ENCODE results near the gene GATAD2B.

GATAD2B gene

DNA sequence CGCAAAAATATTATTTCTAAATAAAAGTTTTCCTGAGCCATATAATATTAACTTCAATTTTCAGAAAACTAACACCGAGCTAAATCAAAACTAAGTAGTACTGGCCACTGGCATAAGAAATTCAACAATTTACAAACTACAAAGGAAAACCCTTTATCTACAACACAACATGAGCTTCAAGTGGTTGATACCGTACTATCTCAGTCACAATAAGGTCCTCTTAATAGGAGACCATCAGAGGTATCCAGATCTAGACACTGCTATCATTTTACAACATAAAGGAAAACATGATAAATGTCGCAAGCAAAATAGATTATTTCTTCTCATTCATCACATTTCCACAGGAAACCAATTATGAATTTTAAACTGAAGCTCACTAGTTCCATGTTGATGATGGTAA is 39.5 kb downstream of the GATAD2B start:
- Histone ChIP-seq H3K9ac (no peak overlapping the region), H2AFZ (no peak overlapping the region), H3K4me1 (peaks cover 6% of the 10 kb centered on the region), H3K27ac (no peak overlapping the region), H3K4me3 (ENCODE audit: low read depth, low read length) (no peak overlapping the region), H3K9me3 (ENCODE audit: control insufficient read depth, low read length) (no peaks in the 10 kb centered on the region), H3K4me2 (ENCODE audit: low read length) (no peak overlapping the region), H3K79me2 (peaks cover 56% of the 10 kb centered on the region), H3K27me3 (ENCODE audit: control insufficient read depth, insufficient read depth, low read length) (no peaks in the 10 kb centered on the region), H3K36me3 (ENCODE audit: control insufficient read depth, insufficient read depth, low read length) (no peaks in the 10 kb centered on the region)
- TF ChIP-seq, protein P1, sequence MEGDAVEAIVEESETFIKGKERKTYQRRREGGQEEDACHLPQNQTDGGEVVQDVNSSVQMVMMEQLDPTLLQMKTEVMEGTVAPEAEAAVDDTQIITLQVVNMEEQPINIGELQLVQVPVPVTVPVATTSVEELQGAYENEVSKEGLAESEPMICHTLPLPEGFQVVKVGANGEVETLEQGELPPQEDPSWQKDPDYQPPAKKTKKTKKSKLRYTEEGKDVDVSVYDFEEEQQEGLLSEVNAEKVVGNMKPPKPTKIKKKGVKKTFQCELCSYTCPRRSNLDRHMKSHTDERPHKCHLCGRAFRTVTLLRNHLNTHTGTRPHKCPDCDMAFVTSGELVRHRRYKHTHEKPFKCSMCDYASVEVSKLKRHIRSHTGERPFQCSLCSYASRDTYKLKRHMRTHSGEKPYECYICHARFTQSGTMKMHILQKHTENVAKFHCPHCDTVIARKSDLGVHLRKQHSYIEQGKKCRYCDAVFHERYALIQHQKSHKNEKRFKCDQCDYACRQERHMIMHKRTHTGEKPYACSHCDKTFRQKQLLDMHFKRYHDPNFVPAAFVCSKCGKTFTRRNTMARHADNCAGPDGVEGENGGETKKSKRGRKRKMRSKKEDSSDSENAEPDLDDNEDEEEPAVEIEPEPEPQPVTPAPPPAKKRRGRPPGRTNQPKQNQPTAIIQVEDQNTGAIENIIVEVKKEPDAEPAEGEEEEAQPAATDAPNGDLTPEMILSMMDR (IDR thresholded peaks at IDR 0.05) = no peak

DNA sequence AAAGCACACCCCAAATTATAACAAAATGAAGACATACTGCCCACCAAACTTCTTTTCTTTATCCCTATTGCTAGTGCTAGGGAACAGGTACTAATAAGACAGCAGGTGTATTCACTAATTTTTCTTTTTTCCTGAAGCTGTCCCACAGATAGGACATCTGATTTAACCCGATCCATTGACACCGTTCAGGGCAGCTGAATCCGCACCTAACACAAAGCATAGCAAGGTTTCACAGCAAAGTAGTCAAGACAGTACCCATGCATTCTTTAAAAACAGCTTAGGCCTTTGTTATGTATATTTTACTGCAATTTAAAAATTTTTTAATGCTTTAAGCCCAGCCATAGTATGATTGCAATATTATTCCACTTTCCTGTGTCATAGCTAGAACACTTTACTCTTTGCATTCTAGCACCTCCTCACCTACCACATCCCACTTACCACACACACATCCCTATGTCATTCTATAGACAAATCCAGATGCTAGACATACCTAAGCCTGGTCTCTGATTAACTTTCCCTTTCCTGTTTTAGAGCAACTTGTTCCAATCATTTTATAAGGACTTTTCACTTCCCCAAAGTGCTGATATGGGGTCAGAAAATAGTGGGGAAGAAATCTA is 40.4 kb downstream of the GATAD2B start:
- TF ChIP-seq, protein P1 (IDR thresholded peaks at IDR 0.05) = no peak
- Histone ChIP-seq H3K4me1 (peaks cover 6% of the 10 kb centered on the region), H2AFZ (no peak overlapping the region), H3K4me3 (ENCODE audit: low read depth, low read length) (no peak overlapping the region), H3K9me3 (ENCODE audit: control insufficient read depth, low read length) (no peaks in the 10 kb centered on the region), H3K27me3 (ENCODE audit: control insufficient read depth, insufficient read depth, low read length) (no peaks in the 10 kb centered on the region), H3K27ac (no peak overlapping the region), H3K36me3 (ENCODE audit: control insufficient read depth, insufficient read depth, low read length) (no peaks in the 10 kb centered on the region), H3K4me2 (ENCODE audit: low read length) (peak overlapping the region; percentile 13), H3K79me2 (peaks cover 54% of the 10 kb centered on the region), H3K9ac (no peak overlapping the region)

DNA sequence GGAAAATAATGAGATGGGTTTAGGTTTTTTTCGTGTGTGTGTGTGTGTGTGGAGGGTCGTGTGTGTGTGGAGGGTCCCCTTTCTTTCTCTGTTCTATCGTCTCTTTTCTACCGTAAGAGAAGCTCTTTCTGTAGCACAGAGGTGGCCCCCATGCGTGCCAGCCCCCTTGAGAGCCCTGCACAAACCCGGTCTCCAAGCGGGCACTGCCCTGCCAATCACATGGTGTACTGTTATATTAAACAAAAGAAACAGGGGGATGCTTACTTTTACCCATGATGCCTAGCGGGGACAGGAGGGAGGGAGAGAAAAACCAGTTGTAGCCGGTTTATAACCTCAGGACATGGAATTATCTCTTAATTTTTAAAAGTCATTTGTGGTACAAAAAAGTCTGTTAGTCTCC is 41.0 kb downstream of the GATAD2B start:
- H3K27ac ChIP-seq = no peak overlapping the region
- H3K79me2 ChIP-seq = peaks cover 52% of the 10 kb centered on the region
- H3K4me1 ChIP-seq = peaks cover 6% of the 10 kb centered on the region
- no peaks in the 10 kb centered on the region for H3K9me3 ChIP-seq (ENCODE audit: control insufficient read depth, low read length)
- H2AFZ ChIP-seq = no peak overlapping the region
- TF ChIP-seq, protein P1 (IDR thresholded peaks at IDR 0.05) = no peak
- H3K4me3 ChIP-seq (ENCODE audit: low read depth, low read length) = no peak overlapping the region
- H3K4me2 ChIP-seq (ENCODE audit: low read length) = peak overlapping the region; percentile 37
- no peaks in the 10 kb centered on the region for H3K27me3 ChIP-seq (ENCODE audit: control insufficient read depth, insufficient read depth, low read length)
- H3K9ac ChIP-seq = no peak overlapping the region
- H3K36me3 ChIP-seq (ENCODE audit: control insufficient read depth, insufficient read depth, low read length) = no peaks in the 10 kb centered on the region

DNA sequence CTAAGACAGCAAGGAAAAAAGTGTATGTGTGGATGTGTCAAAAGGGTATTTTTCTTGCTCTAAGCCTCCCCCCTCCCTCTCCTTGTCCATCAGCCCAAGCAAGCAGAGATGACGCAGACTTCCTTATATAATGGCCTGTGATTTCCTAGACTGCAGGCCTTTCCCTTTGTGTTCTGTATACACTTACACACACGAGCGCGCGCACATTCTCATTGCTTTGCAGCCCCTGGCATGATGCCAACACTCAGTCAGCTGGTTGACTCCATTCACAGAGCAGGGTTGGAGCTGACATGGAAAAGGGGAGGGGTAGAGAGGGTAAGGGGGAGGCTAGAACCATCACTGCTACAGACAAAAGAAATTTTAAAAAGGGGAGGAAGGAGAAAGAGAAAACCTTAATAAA is 41.8 kb downstream of the GATAD2B start:
- Histone ChIP-seq H3K4me3 (ENCODE audit: low read depth, low read length) (no peak overlapping the region), H3K4me1 (peaks cover 6% of the 10 kb centered on the region), H3K36me3 (ENCODE audit: control insufficient read depth, insufficient read depth, low read length) (no peaks in the 10 kb centered on the region), H2AFZ (no peak overlapping the region), H3K9me3 (ENCODE audit: control insufficient read depth, low read length) (no peaks in the 10 kb centered on the region), H3K27me3 (ENCODE audit: control insufficient read depth, insufficient read depth, low read length) (no peaks in the 10 kb centered on the region), H3K79me2 (peaks cover 54% of the 10 kb centered on the region), H3K27ac (no peak overlapping the region), H3K4me2 (ENCODE audit: low read length) (no peak overlapping the region), H3K9ac (no peak overlapping the region)
- TF ChIP-seq, protein P1 (IDR thresholded peaks at IDR 0.05) = no peak

DNA sequence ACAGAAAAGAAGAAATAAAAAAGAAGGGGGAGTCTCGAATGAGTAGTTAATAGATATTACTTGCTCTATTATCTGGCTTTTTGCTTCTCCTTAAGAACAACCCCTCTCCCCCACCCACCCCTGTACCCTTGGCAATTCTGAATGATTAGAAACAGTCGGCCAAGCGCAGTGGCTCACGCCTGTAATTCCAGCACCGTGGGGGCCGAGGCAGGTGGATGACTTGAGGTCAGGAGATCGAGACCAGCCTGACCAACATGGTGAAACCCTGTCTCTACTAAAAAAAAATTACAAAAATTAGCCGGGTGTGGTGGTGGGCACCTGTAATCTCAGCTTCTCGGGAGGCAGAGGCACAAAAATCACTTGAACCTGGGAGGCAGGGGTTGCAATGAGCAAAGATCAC is 42.7 kb downstream of the GATAD2B start:
- Histone ChIP-seq H3K79me2 (peaks cover 47% of the 10 kb centered on the region), H3K9ac (no peak overlapping the region), H2AFZ (no peak overlapping the region), H3K27me3 (ENCODE audit: control insufficient read depth, insufficient read depth, low read length) (no peaks in the 10 kb centered on the region), H3K27ac (no peak overlapping the region), H3K4me2 (ENCODE audit: low read length) (no peak overlapping the region), H3K36me3 (ENCODE audit: control insufficient read depth, insufficient read depth, low read length) (no peaks in the 10 kb centered on the region), H3K4me3 (ENCODE audit: low read depth, low read length) (no peak overlapping the region), H3K4me1 (peaks cover 6% of the 10 kb centered on the region), H3K9me3 (ENCODE audit: control insufficient read depth, low read length) (no peaks in the 10 kb centered on the region)
- TF ChIP-seq, protein P1 (IDR thresholded peaks at IDR 0.05) = no peak
